ENCODE measurements around the gene SERGEF. TPM values are rescaled to one million over a fixed set of nuclear protein-coding genes. Genes with fewer than 3 reads are reported as not detected.

The SERGEF gene
- total and polyA plus RNA-seq, 2 of the 4 experiments (the other 2 are of a cell fraction), result 12.2 to 18.1 TPM

DNA sequence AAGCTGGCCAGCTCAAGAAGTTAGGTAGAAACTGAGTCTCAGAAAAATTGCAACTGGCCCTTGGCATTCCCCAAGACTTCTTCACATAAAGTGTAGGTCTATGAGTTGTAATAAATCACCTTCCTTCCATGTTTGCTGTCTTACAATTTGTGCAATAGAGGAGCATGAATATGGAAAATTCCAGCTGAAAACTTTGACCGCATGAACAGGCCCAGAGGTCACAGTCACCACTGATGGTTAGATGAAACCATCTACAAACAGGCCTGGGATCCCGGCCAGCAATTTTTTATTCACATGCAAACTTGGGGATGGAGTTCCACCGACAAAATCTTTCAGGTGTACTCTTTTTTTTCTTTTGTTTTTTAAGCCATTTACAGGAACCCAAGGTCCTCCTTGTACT lies 88.1 kb downstream of the SERGEF start:
- H4K8ac ChIP-seq (ENCODE audit: low read depth in 2 of 2, low read length in 2 of 2), result no peak overlapping the region
- H3K4me1 ChIP-seq (ENCODE audit: control insufficient read depth, insufficient read depth, low read length), result peaks cover 9% of the 10 kb centered on the region; the same call in 1 of the 2 replicates
- dilution Hi-C loops (cut with HindIII; ENCODE audit: low sequenced_read_pairs, unreplicated experiment), result no loop called here
- H2AFZ ChIP-seq (replicated peaks; ENCODE audit: low read length, poor library complexity), result no peak overlapping the region
- no peak overlapping the region for H3K18ac ChIP-seq (ENCODE audit: low read depth, low read length)
- no peak overlapping the region for H3K4me3 ChIP-seq (ENCODE audit: insufficient read depth, low read depth, low read length)
- intact Hi-C loops (cut with micrococcal nuclease), result no loop called here
- H3K9me3 ChIP-seq (ENCODE audit: control insufficient read depth, insufficient read depth, low read length), result no peaks in the 10 kb centered on the region
- no peak overlapping the region for H3K23ac ChIP-seq (ENCODE audit: low read depth, low read length)
- H3K79me1 ChIP-seq (ENCODE audit: low read depth in 1 of 2, low read length in 2 of 2), result no peaks in the 10 kb centered on the region
- DNase-seq (no peak), ATAC-seq (ENCODE audit: low read depth) (no peak)
- no peak overlapping the region for H3K56ac ChIP-seq (ENCODE audit: extremely low read depth, insufficient read depth, low read length)
- H4K91ac ChIP-seq (ENCODE audit: insufficient read depth, low read depth, low read length), result no peak overlapping the region
- no CpG with 5 or more reads among the region's 3 CpGs for WGBS, 2 experiments (ENCODE audit: extremely low coverage in 2 of 2, insufficient read length in 1 of 2)
- H4K20me1 ChIP-seq (ENCODE audit: insufficient read depth, low read length), result no peaks in the 10 kb centered on the region
- H2AK9ac ChIP-seq (replicated peaks; ENCODE audit: low read depth, low read length, poor library complexity), result no peak overlapping the region
- no peaks in the 10 kb centered on the region for H3K27me3 ChIP-seq (ENCODE audit: control insufficient read depth, insufficient read depth, low read length)
- no peak overlapping the region for H2BK120ac ChIP-seq (ENCODE audit: low read depth, low read length)
- POLR2A ChIA-PET (ENCODE audit: unreplicated experiment), result no interaction called here
- H2BK20ac ChIP-seq (ENCODE audit: low read depth, low read length), result no peak overlapping the region
- CTCF ChIA-PET, result no interaction called here
- H3K14ac ChIP-seq (replicated peaks; ENCODE audit: low read depth, low read length), result no peak overlapping the region
- TF ChIP-seq MXI1 (IDR thresholded peaks at IDR 0.05; ENCODE audit: borderline replicate concordance, low read depth, low read length) (no peak), MAZ (IDR thresholded peaks at IDR 0.05; ENCODE audit: borderline replicate concordance, low read depth, low read length) (no peak), RCOR1 (IDR thresholded peaks at IDR 0.05; ENCODE audit: insufficient replicate concordance, low read length) (no peak), SMC3 (IDR thresholded peaks at IDR 0.05; ENCODE audit: low read depth, low read length) (no peak), CHD1 (IDR thresholded peaks at IDR 0.05; ENCODE audit: low read depth, low read length) (no peak), POLR2A (IDR thresholded peaks at IDR 0.05; ENCODE audit: low read depth, low read length) (no peak)
- TF ChIP-seq, protein P1, sequence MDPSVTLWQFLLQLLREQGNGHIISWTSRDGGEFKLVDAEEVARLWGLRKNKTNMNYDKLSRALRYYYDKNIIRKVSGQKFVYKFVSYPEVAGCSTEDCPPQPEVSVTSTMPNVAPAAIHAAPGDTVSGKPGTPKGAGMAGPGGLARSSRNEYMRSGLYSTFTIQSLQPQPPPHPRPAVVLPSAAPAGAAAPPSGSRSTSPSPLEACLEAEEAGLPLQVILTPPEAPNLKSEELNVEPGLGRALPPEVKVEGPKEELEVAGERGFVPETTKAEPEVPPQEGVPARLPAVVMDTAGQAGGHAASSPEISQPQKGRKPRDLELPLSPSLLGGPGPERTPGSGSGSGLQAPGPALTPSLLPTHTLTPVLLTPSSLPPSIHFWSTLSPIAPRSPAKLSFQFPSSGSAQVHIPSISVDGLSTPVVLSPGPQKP (IDR thresholded peaks at IDR 0.05; ENCODE audit: borderline replicate concordance, low read depth, low read length), result no peak
- no peak overlapping the region for H3K9ac ChIP-seq (ENCODE audit: low read depth, low read length)
- H3K9me1 ChIP-seq (ENCODE audit: insufficient read depth, low read length), result peaks cover 5% of the 10 kb centered on the region; the same call in 1 of the 2 replicates
- no peak overlapping the region for H3K27ac ChIP-seq (ENCODE audit: insufficient read depth, low read length)
- no peak overlapping the region for H3K4ac ChIP-seq (ENCODE audit: low read depth, low read length)
- no peaks in the 10 kb centered on the region for H3K36me3 ChIP-seq (ENCODE audit: control insufficient read depth, insufficient read depth, low read length)
- no peak overlapping the region for H3K4me2 ChIP-seq (ENCODE audit: low read depth, low read length)
- H2BK15ac ChIP-seq (ENCODE audit: low read depth, low read length), result no peak overlapping the region
- in situ Hi-C loops (cut with MboI; ENCODE audit: low sequenced_read_pairs), result no loop called here
- no peak overlapping the region for H2AK5ac ChIP-seq (ENCODE audit: low read depth, low read length)
- H4K5ac ChIP-seq (ENCODE audit: low read depth, low read length), result no peak overlapping the region
- H2BK5ac ChIP-seq (ENCODE audit: low read depth, low read length, poor library complexity, severe bottlenecking), result no peak overlapping the region
- BruUV-seq (replicated peaks), result no TSS peak

All from IMR-90 (cell line).